ENCODE data around the gene LAMB2.

Gene LAMB2

DNA sequence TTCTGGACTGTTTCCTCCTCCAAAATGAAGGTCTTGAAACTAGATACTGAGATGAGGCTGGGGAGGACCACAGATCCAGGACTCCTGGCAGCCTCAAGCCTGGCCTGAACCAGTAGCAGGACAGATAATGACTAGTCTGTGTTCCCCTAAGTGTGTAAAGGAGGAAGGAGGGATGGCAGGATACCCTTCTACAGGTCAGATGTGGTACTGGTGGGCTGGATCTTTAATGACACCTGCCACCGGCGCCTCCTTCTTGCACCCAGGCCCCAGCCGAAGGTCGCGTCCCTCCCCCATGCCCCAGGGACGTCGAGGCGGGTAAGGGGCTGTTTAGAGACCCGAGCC lies 12.8 kb downstream of the LAMB2 start:
- no peak for DNase-seq

DNA sequence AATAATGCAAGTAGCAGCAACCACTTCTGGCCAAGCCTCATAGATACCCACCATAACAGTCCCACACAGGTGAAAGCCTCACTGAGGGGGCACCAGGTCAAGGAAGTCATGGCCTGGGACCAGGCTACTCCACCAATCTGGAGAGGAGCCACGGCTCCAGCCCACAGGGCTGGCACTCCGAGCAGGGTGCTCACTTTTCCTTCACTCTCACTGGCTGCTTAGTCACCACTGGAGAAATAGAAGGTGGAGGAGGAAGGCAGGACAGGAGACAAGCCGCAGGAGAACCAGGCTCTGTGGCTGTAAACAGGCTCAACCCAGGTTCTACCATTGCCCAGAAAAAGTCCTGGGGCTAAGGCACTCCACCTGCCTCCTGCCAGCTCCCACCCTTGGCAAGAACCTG lies 13.4 kb downstream of the LAMB2 start:
- no peak for DNase-seq

DNA sequence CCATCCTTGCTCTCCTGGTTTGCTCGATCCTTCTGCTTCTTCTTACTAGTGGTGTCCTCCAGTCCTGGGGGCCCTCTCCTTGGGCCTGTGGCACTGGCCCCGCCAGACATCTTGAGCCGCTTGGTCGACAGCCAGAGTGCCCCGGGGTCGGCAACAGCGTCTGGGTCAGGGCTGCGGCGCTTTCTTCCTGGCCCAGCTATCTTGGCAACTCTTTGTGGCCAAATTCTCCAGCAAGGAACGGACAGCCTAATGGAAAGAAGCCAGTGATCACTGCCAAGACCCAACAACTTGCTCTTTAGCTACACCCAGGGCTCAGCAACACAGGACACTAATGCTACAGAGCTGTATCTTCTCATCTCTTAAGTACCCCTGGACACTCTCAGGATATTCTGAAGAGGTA lies 13.8 kb downstream of the LAMB2 start:
- DNase-seq = no peak

DNA sequence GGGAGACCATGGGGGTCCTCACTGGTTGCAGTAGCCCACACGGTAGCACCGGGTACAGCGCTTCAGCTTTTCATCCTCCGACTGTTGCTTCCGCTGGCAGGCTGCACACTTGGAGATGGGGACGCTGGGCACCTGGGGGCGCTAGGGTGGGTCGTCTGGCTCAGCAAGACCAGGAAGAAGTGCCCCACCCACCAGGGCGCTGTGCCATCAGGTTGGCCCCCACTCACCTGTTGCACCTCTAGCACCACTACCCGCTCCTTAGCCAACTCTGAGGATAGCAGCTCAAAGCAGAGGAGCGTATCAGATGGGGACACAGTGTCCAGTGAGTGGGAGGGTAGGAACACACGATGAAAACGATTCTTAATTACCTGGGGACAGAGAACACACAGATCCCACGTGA lies 20.6 kb downstream of the LAMB2 start:
- no peak for DNase-seq

DNA sequence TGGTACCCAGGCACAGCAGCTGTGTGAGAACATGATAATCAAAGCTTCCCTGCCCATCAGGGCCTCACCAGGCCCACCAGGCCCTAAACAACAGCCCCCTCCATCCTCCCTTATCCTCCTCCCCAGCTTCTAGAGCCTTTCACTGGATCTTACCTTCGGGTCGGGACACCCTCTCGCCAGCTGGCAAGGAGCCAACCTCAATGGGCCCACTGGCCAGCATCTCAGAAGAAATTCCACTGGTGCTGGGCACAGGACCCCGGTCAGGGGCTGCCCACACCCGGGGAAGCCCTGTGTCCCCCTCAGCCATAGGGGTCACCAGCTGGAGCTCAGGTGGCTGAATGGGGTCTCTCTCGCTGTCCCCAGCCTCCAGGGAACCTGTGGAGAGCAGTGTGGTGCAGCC lies 21.5 kb downstream of the LAMB2 start:
- DNase-seq = no peak

DNA sequence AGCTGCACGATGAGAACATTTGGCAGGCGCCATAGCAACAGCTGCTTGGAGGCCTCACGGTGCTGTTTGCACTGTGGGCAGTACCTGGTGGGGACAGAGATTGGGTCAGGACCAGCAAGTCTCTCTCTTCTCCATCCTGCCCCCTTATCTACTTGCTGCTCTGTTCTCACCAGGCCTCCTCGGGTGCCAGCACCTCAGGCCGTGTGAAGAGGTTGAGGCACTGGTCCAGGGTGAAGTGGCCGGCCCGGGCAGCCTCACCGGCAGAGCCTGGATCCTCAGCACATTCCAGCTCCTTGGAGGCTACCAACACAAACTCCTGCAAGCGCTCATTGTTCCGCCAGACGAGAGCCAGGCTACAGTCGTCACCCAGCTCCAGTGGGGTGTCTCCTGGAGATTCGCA lies 22.1 kb downstream of the LAMB2 start:
- DNase-seq = no peak

DNA sequence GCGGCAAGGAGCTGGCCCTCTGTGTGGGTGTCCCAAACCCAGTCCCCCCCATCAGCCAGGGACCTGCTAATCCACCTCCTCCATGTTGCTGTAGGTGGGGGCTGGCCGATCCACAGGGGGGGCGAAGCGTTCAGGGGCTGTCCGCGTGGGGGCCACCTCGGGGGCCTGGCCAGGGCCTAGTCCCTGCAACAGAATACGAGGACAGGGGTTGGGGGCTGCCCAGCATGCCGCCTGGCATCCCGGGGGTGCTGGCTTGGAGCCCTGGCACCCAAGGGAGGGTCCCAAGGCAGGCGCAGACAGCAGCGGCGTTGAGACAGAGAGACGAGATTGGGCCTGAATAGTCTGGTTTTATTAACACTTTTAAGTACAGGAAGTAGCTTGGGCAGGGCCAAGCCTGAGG lies 24.5 kb downstream of the LAMB2 start:
- DNase-seq = no peak

DNA sequence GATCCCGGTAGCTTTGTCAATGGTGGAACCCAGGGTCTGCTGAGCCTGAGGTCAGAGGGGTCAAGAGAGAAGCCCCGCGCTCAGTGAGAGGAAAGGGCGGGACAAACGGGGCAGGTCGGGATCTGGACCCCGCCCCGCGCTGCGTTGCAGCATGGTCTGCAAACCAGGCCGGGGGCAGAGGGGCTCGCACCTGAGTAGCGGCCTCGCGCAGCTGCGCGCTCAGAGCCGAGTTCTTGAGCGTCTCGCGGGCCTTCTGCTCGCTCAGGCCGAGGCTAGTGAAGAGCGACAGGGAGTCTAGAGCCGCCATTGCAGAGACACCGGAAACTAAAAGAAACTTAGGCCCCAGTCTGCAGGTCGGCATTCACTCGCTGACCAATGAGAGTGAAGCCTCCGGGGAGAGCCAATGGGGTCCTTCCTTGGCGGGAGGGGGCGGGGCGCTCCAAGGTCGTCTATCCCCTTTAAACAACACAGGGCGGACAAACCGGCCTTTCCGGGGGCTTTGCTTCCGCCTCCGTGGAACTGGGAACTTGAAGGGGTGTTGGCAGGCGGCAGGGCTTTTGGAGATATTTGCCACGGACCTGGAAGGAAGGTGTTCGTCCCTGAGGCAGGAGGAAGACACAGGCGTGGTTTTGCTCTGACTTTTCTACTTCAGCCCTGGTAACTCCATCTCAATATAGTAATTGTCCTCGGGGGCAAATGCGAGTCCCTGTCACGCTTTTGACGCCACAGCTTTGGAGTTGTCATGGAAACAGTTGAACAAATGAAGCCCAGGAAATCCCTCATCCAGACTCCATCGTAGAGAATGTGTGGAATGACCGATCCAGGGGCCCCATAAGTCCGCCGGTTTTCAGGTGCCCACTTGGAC lies 28.2 kb downstream of the LAMB2 start, which contains the start of gene QARS1:
Gene QARS1, minus strand, starts transcription at position 331 of the 865 bp plus-strand sequence. Its CDS starts 24 bp downstream, at position 307.
- DNase-seq = peak; percentile 17

DNA sequence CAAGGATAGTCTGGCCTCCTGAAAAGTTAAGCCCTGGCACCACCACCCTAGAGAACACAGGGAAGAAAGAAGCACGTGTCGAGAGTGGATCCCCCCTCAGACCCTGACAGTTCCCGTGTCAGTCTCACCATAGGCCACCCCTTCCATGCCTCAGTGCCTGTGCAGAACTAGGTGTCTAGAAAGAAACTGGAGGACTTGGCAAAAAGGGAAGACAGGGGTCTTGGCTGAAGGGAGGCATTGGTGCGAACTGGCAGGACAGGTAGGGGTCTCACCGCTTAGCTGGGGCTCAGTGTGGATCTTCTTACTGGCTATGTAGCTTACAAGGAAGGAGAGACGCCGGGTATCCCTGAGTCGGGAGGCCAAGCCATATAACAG lies 28.8 kb downstream of the LAMB2 start:
- no peak for DNase-seq

DNA sequence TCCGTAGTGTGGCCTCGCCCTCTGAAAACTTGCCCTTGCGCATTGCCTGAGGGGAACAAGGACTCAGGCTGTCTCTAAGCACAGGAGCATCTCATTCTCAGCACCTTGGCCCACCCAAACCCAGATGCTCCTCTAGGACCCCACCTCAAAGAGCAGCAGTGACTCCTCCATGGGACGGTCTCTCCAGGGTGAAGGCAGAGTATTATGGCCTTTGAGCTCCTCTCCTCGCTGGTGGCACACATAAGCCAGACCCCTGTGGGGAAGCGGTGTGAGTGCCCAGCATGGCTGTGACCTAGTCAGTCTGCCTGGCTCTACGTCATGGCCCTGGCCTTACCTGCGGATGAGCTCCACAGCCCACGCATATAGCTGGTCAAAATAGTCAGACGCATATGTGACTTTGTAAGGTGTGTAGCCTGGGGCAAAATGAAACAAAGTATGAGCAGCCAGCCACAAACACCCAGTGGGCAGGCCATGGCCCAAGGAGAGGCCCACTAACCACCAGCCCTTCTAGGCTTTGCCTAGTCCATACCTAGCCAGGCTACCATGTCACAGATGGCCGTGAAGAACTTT lies 32.7 kb downstream of the LAMB2 start:
- no peak for DNase-seq

DNA sequence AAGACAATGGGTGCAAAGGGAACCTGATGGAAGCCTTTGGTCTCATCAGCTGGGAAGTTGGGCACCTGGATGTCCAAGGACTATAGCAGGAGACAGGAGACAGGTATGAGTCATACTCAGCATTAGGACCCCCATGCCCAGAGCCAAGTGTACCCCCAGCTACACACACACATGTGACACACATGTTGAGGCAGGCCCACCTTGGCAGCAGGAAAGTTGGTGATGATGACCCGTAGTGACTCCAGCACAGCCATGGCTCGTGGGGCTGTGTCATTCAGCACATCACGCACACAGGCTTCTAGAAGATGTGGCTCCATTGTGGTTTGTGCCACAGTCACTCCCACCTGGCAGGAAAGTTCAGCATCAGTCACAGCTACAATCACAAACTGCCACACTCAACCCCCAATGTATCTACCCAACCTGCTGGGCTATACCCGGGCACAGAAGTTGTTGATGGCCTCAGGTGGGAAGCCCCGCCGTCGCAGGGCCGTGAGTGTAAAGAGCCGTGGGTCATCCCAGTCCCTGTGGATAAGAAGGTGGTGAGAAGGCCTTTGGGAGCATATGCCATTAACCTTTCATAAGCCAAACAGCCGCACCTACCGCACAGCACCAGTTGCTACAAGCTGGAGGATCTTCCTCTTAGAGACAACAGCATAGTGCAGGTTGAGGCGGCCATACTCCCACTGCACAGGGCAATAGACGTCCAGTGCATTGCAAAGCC lies 33.8 kb downstream of the LAMB2 start:
- no peak for DNase-seq

DNA sequence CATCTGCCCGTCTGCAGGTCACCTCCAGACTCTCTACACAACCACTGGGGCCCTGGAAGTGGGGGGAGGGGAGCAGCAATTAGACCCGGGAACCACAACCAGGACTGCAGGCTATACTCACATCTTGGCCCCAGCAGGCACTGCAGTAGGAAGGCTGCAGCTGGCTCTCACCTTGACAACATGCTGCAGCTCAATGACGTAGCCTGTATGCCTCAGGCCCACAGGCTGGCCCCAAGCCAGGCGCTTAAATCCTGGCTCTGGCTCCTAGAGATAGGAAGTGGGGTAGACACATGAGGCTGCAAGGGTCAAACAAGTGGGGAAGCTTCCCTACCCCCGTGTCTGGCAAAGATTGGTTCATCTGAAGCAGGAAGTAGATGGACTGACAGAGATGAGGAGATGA lies 34.4 kb downstream of the LAMB2 start:
- DNase-seq = peak; percentile 19

DNA sequence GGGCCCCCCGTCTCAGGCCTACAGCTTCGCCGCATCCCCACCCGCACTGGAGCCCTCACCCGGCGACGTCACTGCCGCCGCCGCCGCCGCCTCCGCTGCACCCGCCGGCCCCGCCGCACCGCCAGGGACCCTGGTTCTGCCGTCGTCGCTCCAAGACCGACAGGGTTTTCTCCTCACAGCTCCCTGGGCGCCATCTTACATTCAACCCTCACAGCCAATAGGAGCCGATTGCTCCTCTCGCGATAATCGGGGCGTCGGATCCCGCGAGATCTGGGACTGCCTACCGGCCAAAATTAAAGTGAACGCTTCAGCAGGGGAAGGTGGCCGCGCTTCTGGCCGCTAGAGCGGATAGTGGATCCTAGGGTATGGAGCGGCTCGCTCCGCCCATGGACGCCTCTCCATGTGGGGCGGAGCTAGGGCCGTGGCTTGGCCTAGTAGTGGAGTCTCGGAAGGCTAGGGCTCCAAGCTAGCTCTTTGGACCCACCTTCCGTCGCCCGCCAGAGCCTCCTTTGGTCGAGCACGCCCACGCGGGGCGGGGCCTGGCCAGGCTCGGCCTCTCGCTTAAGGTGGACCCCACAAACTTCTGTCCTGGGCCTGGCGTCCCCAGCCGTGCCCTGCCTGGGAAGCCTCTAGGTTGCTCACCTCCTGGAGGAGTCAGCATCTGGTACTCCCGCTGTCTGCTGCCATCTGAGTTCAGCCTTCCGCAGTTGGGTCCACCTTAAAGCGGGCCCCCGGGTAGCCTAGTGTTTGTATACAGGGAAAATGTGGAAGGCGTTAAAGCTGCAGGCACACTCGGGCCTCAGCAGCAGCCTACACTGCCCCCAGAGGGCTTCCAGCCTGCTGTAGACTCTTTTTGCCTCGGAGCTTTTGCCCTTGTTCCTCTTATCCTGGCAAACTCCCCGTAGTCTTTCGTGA lies 38.7 kb downstream of the LAMB2 start, which contains the start of gene QRICH1:
Gene QRICH1, minus strand, starts transcription at position 219 of the 915 bp plus-strand sequence. CDS start 17,054 bp downstream, outside the sequence.
- peak; percentile 87 for DNase-seq

DNA sequence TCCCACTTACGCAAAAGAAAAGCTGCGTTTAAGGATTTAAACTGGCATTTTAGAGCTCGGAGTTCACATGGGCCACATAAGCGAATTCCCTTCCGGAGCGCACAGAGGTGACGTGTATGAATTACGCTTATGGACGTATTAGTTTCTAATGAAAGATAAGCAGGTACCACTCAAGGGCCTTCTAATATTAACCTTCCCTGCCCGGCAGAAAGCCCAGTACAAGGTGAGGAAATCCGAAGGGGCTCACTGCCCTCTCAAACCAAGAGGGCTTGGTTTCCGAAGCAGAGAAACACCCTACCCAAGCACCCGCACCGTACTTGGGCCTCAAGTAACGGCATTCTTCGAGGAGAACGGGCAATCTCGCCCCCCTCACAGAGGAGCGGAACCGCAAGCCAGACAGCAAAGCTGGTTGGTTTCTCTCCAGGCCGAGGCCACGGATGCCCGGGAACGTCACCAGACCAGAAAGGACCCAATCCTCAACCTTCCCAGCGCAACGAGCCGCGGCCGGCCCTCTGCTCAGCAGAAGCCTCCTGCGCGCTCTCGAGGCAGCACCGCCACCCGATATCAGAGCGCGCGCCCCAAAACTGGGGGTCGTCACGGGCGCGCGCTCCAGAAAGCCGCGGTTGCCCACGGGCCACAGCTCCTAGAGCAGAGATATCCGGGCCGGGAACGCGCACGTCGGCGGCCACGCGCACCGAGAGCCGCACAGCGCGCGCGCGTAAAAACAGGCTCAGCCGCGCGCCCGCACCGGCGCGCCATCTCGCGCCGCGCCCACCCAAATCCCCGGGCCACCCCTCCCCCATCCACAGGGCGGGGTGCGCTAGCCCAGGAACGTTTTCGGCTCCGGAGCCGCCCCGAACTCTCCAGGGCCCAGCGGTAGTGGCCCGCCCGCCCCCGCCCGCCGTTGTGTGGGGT lies 39.7 kb downstream of the LAMB2 start:
- no peak for DNase-seq

DNA sequence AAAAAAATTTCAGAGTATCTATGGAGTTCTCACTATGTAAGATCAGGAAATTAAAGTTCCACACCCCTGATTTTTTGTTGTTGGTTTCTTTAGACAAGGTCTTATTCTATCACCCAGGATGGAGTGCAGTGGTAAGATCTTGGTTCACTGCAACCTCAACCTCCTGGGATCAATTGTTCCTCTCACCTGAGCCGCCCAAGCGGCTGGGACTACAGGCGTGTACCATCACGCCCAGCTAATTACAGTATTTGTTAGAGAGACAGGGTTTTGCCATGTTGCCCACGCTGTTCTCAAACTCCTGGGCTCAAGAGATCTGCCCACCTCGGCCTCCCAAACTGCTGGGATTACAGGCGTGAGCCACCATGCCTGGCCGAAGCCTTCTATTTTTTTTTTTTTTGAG lies 51.4 kb downstream of the LAMB2 start:
- no peak for DNase-seq

DNA sequence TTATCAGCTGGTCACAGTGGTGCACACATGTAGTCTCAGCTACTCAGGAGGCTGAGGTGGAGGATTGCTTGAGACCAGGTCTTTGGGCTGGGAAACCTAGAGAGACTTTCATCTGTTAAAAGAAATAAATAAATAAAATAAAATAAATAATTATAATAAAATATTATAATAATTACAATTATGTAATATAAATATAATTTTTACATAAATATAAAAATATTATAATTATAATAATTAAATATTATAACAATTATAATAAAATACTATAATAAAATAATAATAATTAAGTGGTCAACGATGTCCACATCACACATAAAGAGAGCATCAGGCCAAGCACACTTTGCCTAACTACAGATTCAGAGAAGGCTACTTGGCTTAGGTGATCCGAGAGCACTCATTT lies 53.6 kb downstream of the LAMB2 start:
- DNase-seq = no peak

DNA sequence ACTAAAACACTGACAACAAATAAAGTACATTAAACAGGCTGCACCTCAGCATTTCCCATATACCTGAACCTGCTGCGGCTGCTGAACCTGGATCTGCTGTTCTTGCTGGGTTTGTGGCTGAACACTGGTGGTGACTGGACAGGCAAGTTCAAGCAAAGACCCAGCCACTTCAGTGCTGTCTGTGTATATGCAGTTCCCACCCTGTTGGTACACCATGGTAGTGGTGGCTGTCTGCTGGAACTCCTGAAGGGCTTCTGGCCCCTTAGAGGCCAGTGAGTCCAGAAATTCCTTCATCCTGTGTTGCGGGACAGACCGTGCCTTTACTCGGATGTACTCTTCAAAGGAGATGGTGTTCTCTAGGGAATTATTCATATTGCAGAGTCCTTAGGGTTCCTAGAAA lies 56.2 kb downstream of the LAMB2 start:
- no peak for DNase-seq

DNA sequence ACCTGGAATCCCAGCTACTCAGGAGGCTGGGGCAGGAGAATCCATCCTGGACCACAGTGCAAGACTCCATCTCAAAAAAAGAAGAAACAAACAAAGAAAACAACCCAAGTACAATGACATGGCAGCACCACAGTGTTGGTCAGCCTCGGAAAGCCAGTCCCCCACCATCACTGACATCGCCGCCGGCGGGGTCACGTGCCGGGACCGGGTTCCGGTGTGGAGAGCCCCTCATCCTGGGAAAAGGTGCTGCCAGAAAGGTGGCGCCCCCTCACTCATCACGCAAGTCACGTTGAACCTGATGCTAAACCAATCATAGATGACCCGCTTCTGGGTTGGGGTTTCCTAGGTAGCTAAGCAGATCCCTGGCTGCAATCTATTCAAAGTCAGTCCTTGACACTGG lies 56.7 kb downstream of the LAMB2 start:
- DNase-seq = no peak

Data from NCI-H2107 (cell line).